Memory B cell (primary cell): ENCODE results near the gene RNF180.
"Not testable (repeated sequence)": the region's sequence is repeated elsewhere in the genome, so short reads cannot be mapped to it uniquely, and the experiment has no call there.

Experiments
- ATAC-seq: fragments of 150-1000 bp; cut with Tn5 transposase; 2 replicates; pipeline ENCODE4 v1.10.0; 2021; ENCODE audit warnings: low read depth, mild to moderate bottlenecking, moderate library complexity
- DNase-seq, 2 donors: peaks; one replicate each; pipeline ENCODE4 v3.0.0; 2022; ENCODE audit warnings: low spot score in 2 of 2
- H3K27ac Mint-ChIP-seq: one replicate; pipeline ENCODE4 v1.8.0; 2022; ENCODE audit warnings: mild to moderate bottlenecking, moderate library complexity, mixed read lengths
- H3K27me3 Mint-ChIP-seq: one replicate; pipeline ENCODE4 v1.8.0; 2022; ENCODE audit warnings: mixed read lengths
- H3K36me3 Mint-ChIP-seq: one replicate; pipeline ENCODE4 v1.8.0; 2022; ENCODE audit warnings: mild to moderate bottlenecking, mixed read lengths
- H3K4me1 Mint-ChIP-seq: one replicate; pipeline ENCODE4 v1.8.0; 2022; ENCODE audit warnings: mixed read lengths
- H3K4me3 Mint-ChIP-seq: one replicate; pipeline ENCODE4 v1.8.0; 2022; ENCODE audit warnings: mild to moderate bottlenecking, moderate library complexity, mixed read lengths
- H3K9me3 Mint-ChIP-seq: one replicate; pipeline ENCODE4 v1.8.0; 2022; ENCODE audit warnings: mixed read lengths

Gene RNF180

GRCh38 chr5:64273276-64273675 is 107.6 kb downstream of the RNF180 start:
- no peak overlapping the region for H3K27ac Mint-ChIP-seq
- no peak for DNase-seq
- H3K27me3 Mint-ChIP-seq = no peaks in the 10 kb centered on the region
- ATAC-seq = no peak
- peaks cover 2% of the 10 kb centered on the region for H3K9me3 Mint-ChIP-seq
- H3K4me3 Mint-ChIP-seq = no peak overlapping the region
- no peaks in the 10 kb centered on the region for H3K36me3 Mint-ChIP-seq
- no peaks in the 10 kb centered on the region for H3K4me1 Mint-ChIP-seq

- DNase-seq (no peak), ATAC-seq (no peak)
- Mint-ChIP-seq H3K4me1 (no peaks in the 10 kb centered on the region), H3K9me3 (peaks cover 11% of the 10 kb centered on the region), H3K4me3 (no peak overlapping the region), H3K36me3 (no peaks in the 10 kb centered on the region), H3K27ac (no peak overlapping the region), H3K27me3 (no peaks in the 10 kb centered on the region)
These were observed 119.8 kb downstream of the RNF180 start for GRCh38 chr5:64285188-64286130.

GRCh38 chr5:64286381-64286780 is 120.7 kb downstream of the RNF180 start:
- Mint-ChIP-seq H3K36me3 (no peaks in the 10 kb centered on the region), H3K9me3 (peaks cover 10% of the 10 kb centered on the region), H3K27me3 (no peaks in the 10 kb centered on the region), H3K27ac (no peak overlapping the region), H3K4me1 (no peaks in the 10 kb centered on the region), H3K4me3 (no peak overlapping the region)
- ATAC-seq (no peak), DNase-seq (no peak)

- not testable (repeated sequence) for H3K4me1 Mint-ChIP-seq, H3K9me3 Mint-ChIP-seq, H3K27ac Mint-ChIP-seq, H3K4me3 Mint-ChIP-seq, H3K36me3 Mint-ChIP-seq, DNase-seq, H3K27me3 Mint-ChIP-seq, ATAC-seq
These were observed 122.9 kb downstream of the RNF180 start for GRCh38 chr5:64288496-64288895.

GRCh38 chr5:64292611-64293215 is 127.1 kb downstream of the RNF180 start:
- Mint-ChIP-seq H3K9me3 (peaks cover 6% of the 10 kb centered on the region), H3K27ac (no peak overlapping the region), H3K27me3 (no peaks in the 10 kb centered on the region), H3K4me1 (no peaks in the 10 kb centered on the region), H3K36me3 (no peaks in the 10 kb centered on the region), H3K4me3 (no peak overlapping the region)
- no peak for ATAC-seq
- no peak for DNase-seq

GRCh38 chr5:64295101-64295500 is 129.5 kb downstream of the RNF180 start:
- H3K4me3 Mint-ChIP-seq = no peak overlapping the region
- H3K36me3 Mint-ChIP-seq = no peaks in the 10 kb centered on the region
- H3K4me1 Mint-ChIP-seq = no peaks in the 10 kb centered on the region
- no peak for ATAC-seq
- no peak for DNase-seq
- H3K27ac Mint-ChIP-seq = no peak overlapping the region
- no peaks in the 10 kb centered on the region for H3K27me3 Mint-ChIP-seq
- H3K9me3 Mint-ChIP-seq = peaks cover 3% of the 10 kb centered on the region

- H3K27ac Mint-ChIP-seq = no peak overlapping the region
- H3K4me3 Mint-ChIP-seq = no peak overlapping the region
- no peaks in the 10 kb centered on the region for H3K36me3 Mint-ChIP-seq
- DNase-seq (no peak), ATAC-seq (no peak)
- H3K4me1 Mint-ChIP-seq = no peaks in the 10 kb centered on the region
- no peaks in the 10 kb centered on the region for H3K9me3 Mint-ChIP-seq
- no peaks in the 10 kb centered on the region for H3K27me3 Mint-ChIP-seq
These were observed 132.9 kb downstream of the RNF180 start for GRCh38 chr5:64298586-64298985.

- no peak overlapping the region for H3K27ac Mint-ChIP-seq
- H3K4me1 Mint-ChIP-seq = no peaks in the 10 kb centered on the region
- ATAC-seq (no peak), DNase-seq (no peak)
- H3K4me3 Mint-ChIP-seq = no peak overlapping the region
- H3K36me3 Mint-ChIP-seq = no peaks in the 10 kb centered on the region
- no peaks in the 10 kb centered on the region for H3K9me3 Mint-ChIP-seq
- no peaks in the 10 kb centered on the region for H3K27me3 Mint-ChIP-seq
These were observed 134.2 kb downstream of the RNF180 start for GRCh38 chr5:64299805-64300204.

GRCh38 chr5:64301566-64301965 is 135.9 kb downstream of the RNF180 start:
- Mint-ChIP-seq H3K4me1 (no peaks in the 10 kb centered on the region), H3K9me3 (no peaks in the 10 kb centered on the region), H3K27me3 (no peaks in the 10 kb centered on the region), H3K36me3 (no peaks in the 10 kb centered on the region), H3K27ac (no peak overlapping the region), H3K4me3 (no peak overlapping the region)
- ATAC-seq (no peak), DNase-seq (no peak)

GRCh38 chr5:64308135-64308534 is 142.5 kb downstream of the RNF180 start:
- Mint-ChIP-seq H3K4me3 (no peak overlapping the region), H3K9me3 (no peaks in the 10 kb centered on the region), H3K36me3 (no peaks in the 10 kb centered on the region), H3K4me1 (no peaks in the 10 kb centered on the region), H3K27me3 (no peaks in the 10 kb centered on the region), H3K27ac (no peak overlapping the region)
- no peak for DNase-seq
- ATAC-seq = no peak

GRCh38 chr5:64312491-64312890 is 146.8 kb downstream of the RNF180 start:
- Mint-ChIP-seq H3K9me3 (peaks cover 1% of the 10 kb centered on the region), H3K4me1 (no peaks in the 10 kb centered on the region), H3K4me3 (no peak overlapping the region), H3K27ac (no peak overlapping the region), H3K36me3 (no peaks in the 10 kb centered on the region), H3K27me3 (no peaks in the 10 kb centered on the region)
- DNase-seq (no peak), ATAC-seq (no peak)

- Mint-ChIP-seq H3K27me3 (no peaks in the 10 kb centered on the region), H3K4me1 (no peaks in the 10 kb centered on the region), H3K9me3 (peaks cover 1% of the 10 kb centered on the region), H3K4me3 (no peak overlapping the region), H3K27ac (no peak overlapping the region), H3K36me3 (no peaks in the 10 kb centered on the region)
- DNase-seq (no peak), ATAC-seq (no peak)
These were observed 150.1 kb downstream of the RNF180 start for GRCh38 chr5:64315778-64316177.

GRCh38 chr5:64318175-64318574 is 152.5 kb downstream of the RNF180 start:
- Mint-ChIP-seq H3K36me3 (no peaks in the 10 kb centered on the region), H3K4me3 (no peak overlapping the region), H3K4me1 (no peaks in the 10 kb centered on the region), H3K9me3 (peaks cover 1% of the 10 kb centered on the region), H3K27me3 (no peaks in the 10 kb centered on the region), H3K27ac (no peak overlapping the region)
- ATAC-seq (no peak), DNase-seq (no peak)

GRCh38 chr5:64323591-64323990 is 157.9 kb downstream of the RNF180 start:
- DNase-seq = no peak
- no peak for ATAC-seq
- Mint-ChIP-seq H3K36me3 (no peaks in the 10 kb centered on the region), H3K4me3 (no peak overlapping the region), H3K27me3 (no peaks in the 10 kb centered on the region), H3K9me3 (peaks cover 7% of the 10 kb centered on the region), H3K4me1 (no peaks in the 10 kb centered on the region), H3K27ac (no peak overlapping the region)
